Esophagus squamous epithelium (tissue), 5 donors: ENCODE results near the gene MRPS9. TPM values are rescaled to one million over a fixed set of nuclear protein-coding genes. Genes with fewer than 3 reads are reported as not detected.
A peak's percentile ranks its signal among the peaks of the same experiment; 100 is the strongest.

Experiments used
- DNase-seq: peaks from one replicate; lab custom pipeline; 2025; lab: John Stamatoyannopoulos, UW
- H3K27ac ChIP-seq, 4 donors: fragments of 200-600 bp; sonication (generic); one replicate each; pipeline ENCODE4 v1.5.1; 2016 to 2019; ENCODE audit warnings: mild to moderate bottlenecking in 1 of 4
- H3K27me3 ChIP-seq, 4 donors: fragments of 200-600 bp; sonication (generic); 1 replicate in 3 of 4; 2 replicates in 1 of 4; pipeline versions ENCODE4 v1.5.1 to v1.6.0; 2017 to 2021; ENCODE audit warnings: antibody characterized with exemption in 1 of 4
- H3K36me3 ChIP-seq, 3 donors: fragments of 200-600 bp; sonication (generic); one replicate each; pipeline ENCODE4 v1.5.1; 2016 to 2019
- H3K4me1 ChIP-seq, 3 donors: fragments of 200-600 bp; sonication (generic); one replicate each; pipeline ENCODE4 v1.5.1; 2017 to 2019
- H3K4me3 ChIP-seq, 4 donors: fragments of 200-600 bp; sonication (generic); 1 replicate in 3 of 4; 2 replicates in 1 of 4; pipeline ENCODE4 v1.5.1; 2016 to 2019; ENCODE audit warnings: mild to moderate bottlenecking in 2 of 4, moderate library complexity in 1 of 4
- H3K9me3 ChIP-seq, 3 donors: fragments of 200-600 bp; sonication (generic); one replicate each; pipeline ENCODE4 v1.5.1; 2016 to 2019
- POLR2A ChIP-seq, 4 donors: fragments of 450-650 bp; IDR thresholded peaks; one replicate each; pipeline ENCODE4 v1.6.1; 2017; ENCODE audit warnings: antibody characterized with exemption in 4 of 4, mild to moderate bottlenecking in 4 of 4, moderate library complexity in 3 of 4
- WGBS, 2 donors: methylation state at CpG; one replicate each; pipeline ENCODE4 v1.1.5; 2018; 5-methylcytosine and 5-hydroxymethylcytosine counted together
- intact Hi-C: fragments of 100-400 bp; cut with DNase I; formaldehyde crosslinking; loops from one replicate; pipeline ENCODE4 v1.15.0; 2022
- total RNA-seq, 4 donors: library from RNA; depleted of rRNA; stranded (reverse); fragments of >200 nt; gene quantifications; one replicate each; pipeline ENCODE4 v1.1.0, GENCODE V29; 2016
- TF ChIP-seq, protein P1 (sequence below), 6 experiments: fragments of 450-650 bp in 4 of 6; fragments of 200-600 bp in 2 of 6; sonication (generic) in 2 of 6; IDR thresholded peaks; one replicate each; pipeline ENCODE4 v1.5.1; 2016 to 2019; ENCODE audit warnings: antibody characterized with exemption in 6 of 6, mild to moderate bottlenecking in 4 of 6, moderate library complexity in 4 of 6
- donor health status: DM: yes; HTN: yes; CAD: no.

MRPS9 gene
- total RNA-seq, 4 donors from 2014 or later: 14.1 to 20.5 (median 18.8) TPM

DNA sequence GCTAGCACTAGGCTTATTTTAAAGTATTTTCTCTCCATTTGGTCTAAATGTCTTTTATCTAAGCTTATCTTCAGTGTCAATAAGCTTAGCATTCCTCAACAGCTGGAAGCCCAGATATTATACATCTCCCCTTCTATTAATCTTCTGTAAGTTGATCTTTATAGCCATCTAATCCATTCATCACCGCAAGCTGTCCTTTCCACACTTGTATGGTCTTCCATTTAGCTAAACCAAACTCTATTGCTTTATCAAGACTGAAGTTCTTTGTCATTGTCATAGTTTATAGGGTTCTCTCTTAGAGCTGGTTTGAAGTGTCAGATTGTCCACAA, 102.3 kb downstream of the MRPS9 start:
- no peak for DNase-seq
- Histone ChIP-seq H3K27me3 (peaks cover 0 to 39% (median 2%) of the 10 kb centered on the region in 4 donors), H3K9me3 (no peaks in the 10 kb centered on the region), H3K36me3 (no peaks in the 10 kb centered on the region), H3K27ac (no peak overlapping the region), H3K4me1 (peaks cover 3 to 20% (median 4%) of the 10 kb centered on the region in 3 donors), H3K4me3 (no peak overlapping the region)
- 74 to 81% methylated on average over 1 of the region's 1 CpG for WGBS, 2 donors
- intact Hi-C loops: no loop called here
- TF ChIP-seq, protein P1, sequence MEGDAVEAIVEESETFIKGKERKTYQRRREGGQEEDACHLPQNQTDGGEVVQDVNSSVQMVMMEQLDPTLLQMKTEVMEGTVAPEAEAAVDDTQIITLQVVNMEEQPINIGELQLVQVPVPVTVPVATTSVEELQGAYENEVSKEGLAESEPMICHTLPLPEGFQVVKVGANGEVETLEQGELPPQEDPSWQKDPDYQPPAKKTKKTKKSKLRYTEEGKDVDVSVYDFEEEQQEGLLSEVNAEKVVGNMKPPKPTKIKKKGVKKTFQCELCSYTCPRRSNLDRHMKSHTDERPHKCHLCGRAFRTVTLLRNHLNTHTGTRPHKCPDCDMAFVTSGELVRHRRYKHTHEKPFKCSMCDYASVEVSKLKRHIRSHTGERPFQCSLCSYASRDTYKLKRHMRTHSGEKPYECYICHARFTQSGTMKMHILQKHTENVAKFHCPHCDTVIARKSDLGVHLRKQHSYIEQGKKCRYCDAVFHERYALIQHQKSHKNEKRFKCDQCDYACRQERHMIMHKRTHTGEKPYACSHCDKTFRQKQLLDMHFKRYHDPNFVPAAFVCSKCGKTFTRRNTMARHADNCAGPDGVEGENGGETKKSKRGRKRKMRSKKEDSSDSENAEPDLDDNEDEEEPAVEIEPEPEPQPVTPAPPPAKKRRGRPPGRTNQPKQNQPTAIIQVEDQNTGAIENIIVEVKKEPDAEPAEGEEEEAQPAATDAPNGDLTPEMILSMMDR (IDR thresholded peaks at IDR 0.05): no peak
- no peak for TF ChIP-seq POLR2A (IDR thresholded peaks at IDR 0.05)

DNA sequence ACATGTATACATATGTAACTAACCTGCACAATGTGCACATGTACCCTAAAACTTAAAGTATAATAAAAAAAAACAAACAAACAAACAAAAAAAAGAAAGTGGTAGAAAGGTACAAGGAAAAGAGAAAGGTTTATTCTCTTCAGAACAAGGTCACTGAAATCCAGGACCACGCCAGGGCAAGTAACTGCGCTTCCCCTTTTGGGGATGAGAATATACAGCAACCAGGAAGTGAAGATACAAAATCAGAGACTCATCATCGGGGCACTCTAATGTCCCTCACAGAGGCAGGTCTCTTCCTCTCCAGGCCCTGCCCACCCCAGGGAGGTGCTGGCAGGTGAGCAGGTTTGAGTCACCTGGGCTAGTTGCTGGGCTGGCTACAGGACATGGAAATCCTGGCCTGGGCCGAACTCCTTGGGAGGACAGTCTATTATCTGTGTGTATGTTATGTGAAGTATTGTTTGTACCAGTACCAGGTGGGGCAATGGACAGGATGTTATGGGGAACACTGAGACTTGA, 103.3 kb downstream of the MRPS9 start:
- intact Hi-C loops: no loop called here
- WGBS, 2 donors: 64 to 72% methylated on average over 3 to 4 of the region's 4 CpGs

DNA sequence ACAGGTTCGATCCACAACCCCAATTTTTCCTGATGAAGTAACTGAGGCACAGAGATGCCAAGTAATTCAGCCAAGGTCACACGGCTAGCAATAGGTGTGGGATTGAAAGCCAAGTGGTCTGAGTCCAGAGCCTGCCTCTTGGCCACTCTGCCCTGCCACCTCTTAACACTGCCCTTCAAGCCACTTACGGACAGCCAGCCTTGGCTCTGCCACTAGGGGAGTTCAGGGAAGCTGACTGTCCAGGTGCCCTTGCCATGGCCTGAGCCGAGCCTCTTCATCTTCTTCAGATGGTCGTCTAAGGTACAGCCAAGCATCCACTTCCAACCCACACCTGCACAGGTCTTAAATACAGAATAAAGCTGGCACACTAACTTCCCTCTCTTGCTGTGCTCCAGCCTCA, 104.4 kb downstream of the MRPS9 start:
- no peaks in the 10 kb centered on the region for H3K9me3 ChIP-seq
- H3K4me1 ChIP-seq: peaks cover 3 to 20% (median 4%) of the 10 kb centered on the region in 3 donors
- DNase-seq: no peak
- TF ChIP-seq, protein P1 (IDR thresholded peaks at IDR 0.05): no peak
- TF ChIP-seq POLR2A (IDR thresholded peaks at IDR 0.05): no peak
- H3K27ac ChIP-seq: no peak overlapping the region
- H3K36me3 ChIP-seq: no peaks in the 10 kb centered on the region
- intact Hi-C loops: no loop called here
- H3K27me3 ChIP-seq: peaks cover 0 to 59% (median 2%) of the 10 kb centered on the region in 4 donors
- H3K4me3 ChIP-seq: no peak overlapping the region
- 83 to 100% methylated on average over 2 to 5 of the region's 5 CpGs for WGBS, 2 donors

More for the DNA sequence above, 103.3 kb downstream of the MRPS9 start:
- Histone ChIP-seq H3K27ac (no peak overlapping the region), H3K27me3 (peaks cover 0 to 49% (median 2%) of the 10 kb centered on the region in 4 donors), H3K36me3 (no peaks in the 10 kb centered on the region), H3K4me3 (no peak overlapping the region), H3K9me3 (no peaks in the 10 kb centered on the region), H3K4me1 (peaks cover 3 to 20% (median 4%) of the 10 kb centered on the region in 3 donors)
- no peak for TF ChIP-seq POLR2A (IDR thresholded peaks at IDR 0.05)
- TF ChIP-seq, protein P1 (IDR thresholded peaks at IDR 0.05): no peak
- no peak for DNase-seq

DNA sequence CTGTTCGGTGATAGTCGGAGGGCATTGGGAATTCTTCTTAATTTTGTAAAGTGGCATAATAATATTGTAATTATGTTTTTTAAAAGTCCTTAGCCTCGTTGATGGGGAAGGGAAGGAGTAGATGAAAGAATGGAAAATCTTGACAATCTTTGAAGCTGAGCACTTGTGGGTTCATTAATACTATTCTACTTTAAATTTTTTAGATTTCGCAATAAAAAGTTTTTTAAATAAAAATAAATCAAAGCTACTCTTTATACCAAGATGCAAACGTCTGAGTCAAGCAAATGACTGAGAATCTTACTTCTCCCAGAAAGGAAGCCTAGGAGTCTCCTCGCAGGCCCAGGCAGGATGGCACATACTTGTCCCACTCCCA, 105.2 kb downstream of the MRPS9 start:
- intact Hi-C loops: no loop called here
- H3K4me3 ChIP-seq: peak overlapping the region in 2 of 4 donors; percentile 52 to 67
- no peak for DNase-seq
- H3K4me1 ChIP-seq: peaks cover 3 to 20% (median 4%) of the 10 kb centered on the region in 3 donors
- WGBS, 2 donors: 29 to 44% methylated on average over 6 of the region's 6 CpGs
- TF ChIP-seq, protein P1 (IDR thresholded peaks at IDR 0.05): no peak
- TF ChIP-seq POLR2A (IDR thresholded peaks at IDR 0.05): no peak
- H3K27ac ChIP-seq: no peak overlapping the region
- H3K27me3 ChIP-seq: peaks cover 0 to 68% (median 2%) of the 10 kb centered on the region in 4 donors
- no peaks in the 10 kb centered on the region for H3K9me3 ChIP-seq
- H3K36me3 ChIP-seq: no peaks in the 10 kb centered on the region

DNA sequence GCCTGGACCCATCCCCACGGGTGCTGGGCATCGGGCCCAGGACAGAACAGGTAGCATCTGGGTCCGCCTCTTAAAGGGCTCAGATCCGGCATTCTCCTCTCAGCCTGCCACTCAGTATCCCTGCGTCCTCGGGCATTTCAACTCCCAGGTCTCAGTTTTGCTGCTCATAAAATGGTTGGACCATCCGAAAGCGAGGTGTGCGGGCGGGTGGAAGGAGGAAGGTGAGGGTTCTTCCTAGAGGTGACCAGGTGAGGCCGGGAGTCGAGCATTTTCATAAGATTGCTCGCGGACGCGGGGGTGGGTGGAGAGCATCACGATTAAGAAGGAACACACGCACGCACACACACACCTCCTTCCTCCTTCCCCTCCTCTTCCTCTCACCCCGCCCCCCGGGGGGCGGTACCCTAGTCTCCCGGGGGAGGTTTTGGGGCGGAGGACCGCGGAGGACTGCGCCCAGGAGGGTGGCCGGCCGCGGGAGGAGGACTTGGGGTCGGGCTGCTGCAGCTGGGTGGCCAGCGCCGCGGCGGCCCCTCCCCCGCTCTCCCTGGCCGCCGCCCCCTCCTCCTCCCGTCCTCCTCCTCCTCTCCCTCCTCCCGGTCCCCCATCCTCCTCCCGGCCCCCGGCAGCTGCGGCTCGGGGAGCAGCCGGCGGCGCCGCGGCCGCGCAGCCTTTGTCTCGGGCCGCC, 105.7 kb downstream of the MRPS9 start:
- no peaks in the 10 kb centered on the region for H3K9me3 ChIP-seq
- peaks cover 3 to 20% (median 4%) of the 10 kb centered on the region in 3 donors for H3K4me1 ChIP-seq
- peaks cover 0 to 69% (median 2%) of the 10 kb centered on the region in 4 donors for H3K27me3 ChIP-seq
- no peak for DNase-seq
- intact Hi-C loops: no loop called here
- no peaks in the 10 kb centered on the region for H3K36me3 ChIP-seq
- TF ChIP-seq, protein P1 (IDR thresholded peaks at IDR 0.05): no peak
- no peak for TF ChIP-seq POLR2A (IDR thresholded peaks at IDR 0.05)
- 0 to 6% methylated on average over 9 to 19 of the region's 53 CpGs for WGBS, 2 donors
- H3K4me3 ChIP-seq: peak overlapping the region; percentile 38 to 67 (median 47)
- H3K27ac ChIP-seq: no peak overlapping the region
